GM18870 (cell line): ENCODE data around the gene ALDH1A3.
A peak's percentile ranks its signal among the peaks of the same experiment; 100 is the strongest.

Source experiments
- ATAC-seq: cut with Tn5 transposase; IDR thresholded peaks from one replicate; pipeline ENCODE4 v1.9.1; 2021; ENCODE audit warnings: moderate library complexity; ENCODE audit not compliant: unreplicated experiment

ALDH1A3 gene

GRCh38 chr15:100900795-100901169 lies 21.2 kb downstream of the ALDH1A3 start:
- ATAC-seq = no peak

- ATAC-seq = no peak
These were observed 21.7 kb downstream of the ALDH1A3 start for GRCh38 chr15:100901296-100901695.

GRCh38 chr15:100901702-100902435 lies 22.2 kb downstream of the ALDH1A3 start:
- ATAC-seq = no peak

- no peak for ATAC-seq
These were observed 23.0 kb downstream of the ALDH1A3 start for GRCh38 chr15:100902436-100903167.

GRCh38 chr15:100903168-100903554 lies 23.5 kb downstream of the ALDH1A3 start:
- no peak for ATAC-seq

- ATAC-seq = no peak
These were observed 26.2 kb downstream of the ALDH1A3 start for GRCh38 chr15:100905850-100906249.

- ATAC-seq = no peak
These were observed 28.8 kb downstream of the ALDH1A3 start for GRCh38 chr15:100908466-100908865.

- no peak for ATAC-seq
These were observed 29.9 kb downstream of the ALDH1A3 start for GRCh38 chr15:100909565-100909964.

GRCh38 chr15:100909989-100910955 lies 30.6 kb downstream of the ALDH1A3 start:
- ATAC-seq = no peak

- ATAC-seq = no peak
These were observed 31.5 kb downstream of the ALDH1A3 start for GRCh38 chr15:100911086-100911485.

GRCh38 chr15:100913961-100914360 lies 34.3 kb downstream of the ALDH1A3 start:
- ATAC-seq = no peak

GRCh38 chr15:100914876-100915275 lies 35.2 kb downstream of the ALDH1A3 start:
- ATAC-seq = no peak

GRCh38 chr15:100918034-100918689 lies 38.5 kb downstream of the ALDH1A3 start:
- peak; percentile 35 for ATAC-seq

GRCh38 chr15:100918690-100919480 lies 39.3 kb downstream of the ALDH1A3 start, which contains the start of gene LRRK1:
Gene LRRK1, plus strand, starts transcription at chr15:100919357. Its CDS starts 5,276 bp downstream, at chr15:100924633.
- no peak for ATAC-seq

- no peak for ATAC-seq
These were observed 40.1 kb downstream of the ALDH1A3 start for GRCh38 chr15:100919481-100920405.

- no peak for ATAC-seq
These were observed 41.0 kb downstream of the ALDH1A3 start for GRCh38 chr15:100920516-100921135.

GRCh38 chr15:100922192-100923040 lies 42.8 kb downstream of the ALDH1A3 start:
- ATAC-seq = peak; percentile 27
